Osteocyte (in vitro differentiated cells): Measurements from ENCODE around the gene TXNDC12. TPM values are rescaled to one million over a fixed set of nuclear protein-coding genes. Genes with fewer than 3 reads are reported as not detected.
A peak's percentile ranks its signal among the peaks of the same experiment; 100 is the strongest.
"Not testable (repeated sequence)": the region's sequence is repeated elsewhere in the genome, so short reads cannot be mapped to it uniquely, and the experiment has no call there.

Experiments used
- DNase-seq: peaks from one replicate; pipeline ENCODE4 v3.0.0; 2021; ENCODE audit warnings: mixed read lengths; ENCODE audit not compliant: unreplicated experiment; ENCODE audit errors: extremely low spot score
- H3K27ac Mint-ChIP-seq: one replicate; pipeline ENCODE4 v1.8.0; 2021; ENCODE audit warnings: mild to moderate bottlenecking, mixed read lengths; ENCODE audit not compliant: unreplicated experiment
- H3K27me3 Mint-ChIP-seq: one replicate; pipeline ENCODE4 v1.8.0; 2021; ENCODE audit warnings: mixed read lengths; ENCODE audit not compliant: unreplicated experiment
- H3K36me3 Mint-ChIP-seq: one replicate; pipeline ENCODE4 v1.8.0; 2021; ENCODE audit warnings: mixed read lengths; ENCODE audit not compliant: unreplicated experiment
- H3K4me1 Mint-ChIP-seq: one replicate; pipeline ENCODE4 v1.8.0; 2021; ENCODE audit warnings: mixed read lengths; ENCODE audit not compliant: unreplicated experiment
- H3K4me3 Mint-ChIP-seq: one replicate; pipeline ENCODE4 v1.8.0; 2021; ENCODE audit warnings: mild to moderate bottlenecking, moderate library complexity, mixed read lengths; ENCODE audit not compliant: unreplicated experiment
- H3K9me3 Mint-ChIP-seq: one replicate; pipeline ENCODE4 v1.8.0; 2021; ENCODE audit warnings: mixed read lengths; ENCODE audit not compliant: unreplicated experiment
- total RNA-seq: library from RNA; stranded (reverse); gene quantifications from 2 replicates; pipeline ENCODE4 v1.2.1, GENCODE V29; 2021
- TF ChIP-seq, protein P1 (sequence below): fragments of 200-600 bp; sonication (generic); IDR thresholded peaks from 2 replicates; pipeline ENCODE4 v1.5.0; 2021; ENCODE audit warnings: antibody characterized with exemption, mild to moderate bottlenecking, moderate library complexity

Gene TXNDC12
- total RNA-seq, 1 donor from 2014 or later = 46.6 TPM

- TF ChIP-seq, protein P1, sequence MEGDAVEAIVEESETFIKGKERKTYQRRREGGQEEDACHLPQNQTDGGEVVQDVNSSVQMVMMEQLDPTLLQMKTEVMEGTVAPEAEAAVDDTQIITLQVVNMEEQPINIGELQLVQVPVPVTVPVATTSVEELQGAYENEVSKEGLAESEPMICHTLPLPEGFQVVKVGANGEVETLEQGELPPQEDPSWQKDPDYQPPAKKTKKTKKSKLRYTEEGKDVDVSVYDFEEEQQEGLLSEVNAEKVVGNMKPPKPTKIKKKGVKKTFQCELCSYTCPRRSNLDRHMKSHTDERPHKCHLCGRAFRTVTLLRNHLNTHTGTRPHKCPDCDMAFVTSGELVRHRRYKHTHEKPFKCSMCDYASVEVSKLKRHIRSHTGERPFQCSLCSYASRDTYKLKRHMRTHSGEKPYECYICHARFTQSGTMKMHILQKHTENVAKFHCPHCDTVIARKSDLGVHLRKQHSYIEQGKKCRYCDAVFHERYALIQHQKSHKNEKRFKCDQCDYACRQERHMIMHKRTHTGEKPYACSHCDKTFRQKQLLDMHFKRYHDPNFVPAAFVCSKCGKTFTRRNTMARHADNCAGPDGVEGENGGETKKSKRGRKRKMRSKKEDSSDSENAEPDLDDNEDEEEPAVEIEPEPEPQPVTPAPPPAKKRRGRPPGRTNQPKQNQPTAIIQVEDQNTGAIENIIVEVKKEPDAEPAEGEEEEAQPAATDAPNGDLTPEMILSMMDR = no peak
- Mint-ChIP-seq H3K9me3 (no peaks in the 10 kb centered on the region), H3K4me3 (peak within 1 kb of the TSS; percentile 94), H3K4me1 (peaks cover 39% of the 10 kb centered on the region), H3K27me3 (no peaks in the 10 kb centered on the region), H3K36me3 (peaks cover 11% of the 10 kb centered on the region), H3K27ac (peak within 1 kb of the TSS; percentile 97)
- peak; percentile 92 for DNase-seq
Observed at GRCh38 chr1:52033190-52034049, 21.6 kb downstream of the TXNDC12 start, which contains the start of gene KTI12. Gene KTI12, minus strand, starts transcription at chr1:52033810. Its CDS starts 49 bp downstream, at chr1:52033761.

DNA sequence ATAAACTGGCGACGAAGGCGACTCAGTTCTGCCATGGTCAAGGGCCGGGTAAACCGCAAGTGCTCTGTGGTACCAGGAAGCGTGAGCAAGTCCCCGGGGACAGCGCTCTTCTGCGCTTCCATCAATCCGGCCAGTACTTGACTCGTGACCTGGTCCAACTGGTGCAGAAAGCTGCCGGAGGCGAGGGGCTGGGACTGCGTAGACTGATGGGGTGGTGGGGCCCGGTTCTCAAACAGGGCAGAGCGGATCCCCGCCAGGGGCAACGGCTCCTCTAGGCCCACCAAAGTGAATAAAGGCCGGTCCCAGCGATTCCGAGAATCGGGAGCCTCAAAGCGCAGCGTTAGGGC, 22.2 kb downstream of the TXNDC12 start:
- Mint-ChIP-seq H3K36me3 (peaks cover 11% of the 10 kb centered on the region), H3K27ac (peak overlapping the region; percentile 97), H3K4me3 (peak overlapping the region; percentile 94), H3K27me3 (no peaks in the 10 kb centered on the region), H3K4me1 (peaks cover 41% of the 10 kb centered on the region), H3K9me3 (no peaks in the 10 kb centered on the region)
- DNase-seq = no peak
- TF ChIP-seq, protein P1 = no peak

GRCh38 chr1:52032124-52032784, 22.7 kb downstream of the TXNDC12 start:
- Mint-ChIP-seq H3K9me3 (no peaks in the 10 kb centered on the region), H3K4me1 (peaks cover 41% of the 10 kb centered on the region), H3K36me3 (peaks cover 10% of the 10 kb centered on the region), H3K27me3 (no peaks in the 10 kb centered on the region), H3K27ac (peak overlapping the region; percentile 97), H3K4me3 (peak overlapping the region; percentile 94)
- DNase-seq = no peak
- TF ChIP-seq, protein P1 = no peak

DNA sequence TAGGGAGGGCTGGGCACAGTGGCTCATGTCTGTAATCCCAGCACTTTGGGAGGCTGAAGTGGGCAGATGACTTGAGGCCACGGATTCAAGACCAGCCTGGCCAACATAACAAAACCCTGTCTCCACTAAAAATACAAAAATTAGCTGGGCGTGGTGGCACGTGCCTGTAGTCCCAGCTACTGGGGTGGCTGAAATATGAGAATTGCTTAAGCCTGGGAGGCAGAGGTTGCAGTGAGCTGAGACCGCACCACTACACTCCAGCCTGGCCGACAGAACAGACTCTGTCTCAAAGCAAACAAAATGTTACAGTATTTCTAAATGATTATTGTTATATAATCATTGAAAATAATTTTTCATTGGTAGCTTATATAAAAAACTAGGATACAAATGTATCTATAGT, 26.2 kb downstream of the TXNDC12 start:
- not testable (repeated sequence) for H3K27me3 Mint-ChIP-seq, DNase-seq
- peaks cover 36% of the 10 kb centered on the region for H3K4me1 Mint-ChIP-seq

GRCh38 chr1:52028328-52028727, 26.7 kb downstream of the TXNDC12 start:
- Mint-ChIP-seq H3K36me3 (peaks cover 23% of the 10 kb centered on the region), H3K4me3 (no peak overlapping the region), H3K4me1 (peaks cover 34% of the 10 kb centered on the region)

More for the DNA sequence above, 26.2 kb downstream of the TXNDC12 start:
- not testable (repeated sequence) for H3K27ac Mint-ChIP-seq, H3K9me3 Mint-ChIP-seq, H3K4me3 Mint-ChIP-seq
- peaks cover 18% of the 10 kb centered on the region for H3K36me3 Mint-ChIP-seq

More at GRCh38 chr1:52028328-52028727, 26.7 kb downstream of the TXNDC12 start:
- no peaks in the 10 kb centered on the region for H3K9me3 Mint-ChIP-seq
- no peaks in the 10 kb centered on the region for H3K27me3 Mint-ChIP-seq
- no peak overlapping the region for H3K27ac Mint-ChIP-seq
- DNase-seq = no peak
- TF ChIP-seq, protein P1 = no peak
